Psoas muscle (tissue), 8 donors: ENCODE data around the gene IFT88. TPM values are rescaled to one million over a fixed set of nuclear protein-coding genes. Genes with fewer than 3 reads are reported as not detected.

Experiments used
- ATAC-seq, 4 donors: fragments of 200-7000 bp; cut with Tn5 transposase; one replicate each; pipeline ENCODE4 v1.9.1; 2020; ENCODE audit warnings: moderate library complexity in 3 of 4, mild to moderate bottlenecking in 2 of 4
- DNase-seq, 2 donors: peaks; one replicate each; pipeline ENCODE4 v3.0.0-alpha.2; 2020
- H3K27ac ChIP-seq: fragments of 200-600 bp; one replicate; pipeline ENCODE4 v1.8.0; 2022
- H3K27me3 ChIP-seq, 3 donors: fragments of 200-600 bp in 1 of 3; one replicate each; pipeline versions ENCODE4 v1.6.1 to v1.8.0; 2013 to 2022; ENCODE audit warnings: low read length in 2 of 3, mild to moderate bottlenecking in 2 of 3, moderate library complexity in 1 of 3; ENCODE audit not compliant: insufficient read depth in 3 of 3
- H3K36me3 ChIP-seq, 2 donors: fragments of 200-600 bp in 1 of 2; one replicate each; pipeline versions ENCODE4 v1.6.1 to v1.8.0; 2013 to 2022; ENCODE audit warnings: low read depth in 1 of 2, mild to moderate bottlenecking in 1 of 2, moderate library complexity in 1 of 2; ENCODE audit not compliant: insufficient read depth in 1 of 2
- H3K4me1 ChIP-seq: fragments of 200-600 bp; one replicate; pipeline ENCODE4 v1.8.0; 2022
- H3K4me3 ChIP-seq: fragments of 200-600 bp; one replicate; pipeline ENCODE4 v1.8.0; 2022; ENCODE audit warnings: mild to moderate bottlenecking
- H3K9me3 ChIP-seq: fragments of 200-600 bp; one replicate; pipeline ENCODE4 v1.8.0; 2022
- CTCF ChIP-seq: fragments of 200-600 bp; IDR thresholded peaks from one replicate; pipeline ENCODE4 v1.8.0; 2022; ENCODE audit warnings: antibody characterized with exemption
- WGBS, 3 donors: extraction: QIAGEN DNeasy Blood & Tissue Kit; methylation state at CpG; one replicate each; pipeline versions ENCODE4 v1.1.6 to v1.1.7; 2013; 5-methylcytosine and 5-hydroxymethylcytosine counted together
- intact Hi-C, 2 donors: fragments of 100-400 bp; cut with DNase I; formaldehyde crosslinking; loops; one replicate each; pipeline versions ENCODE4 v1.11.0 to v1.14.2; 2022
- long read RNA-seq, 2 donors: library from polyadenylated mRNA; unstranded; transcript quantifications; one replicate each; pipeline ENCODE4 v2.0.0, GENCODE V29; 2021
- polyA plus RNA-seq, 3 donors: library from polyadenylated mRNA; stranded (reverse); fragments of 200-250 nt; gene quantifications; one replicate each; pipeline ENCODE4 v1.2.3, GENCODE V29; 2013
- total RNA-seq, 4 donors: library from RNA; stranded (reverse); fragmentation: NEBNext Ultra II Directional in 2 of 4; extraction: Animal tissue kit (Norgen Biotek cat#: 25700) in 2 of 4; gene quantifications; one replicate each; pipeline versions ENCODE4 v1.2.1 to v1.2.4, GENCODE V29; 2021 to 2023
- donor health status: healthy with polysubstance abuse.
- donor health status: DM: no; HTN: no; CAD: no; lungs with moderate emphysema.
- donor health status: Bipolar disorder and iron deficiency.
- donor health status: healthy.
- donor health status: DM: yes; HTN: yes; CAD: no.
- donor health status: DM: no; HTN: no; CAD: no.
- donor health status: DM: no; HTN: no; CAD: no.
- donor health status: DM: yes; HTN: yes; CAD: no.

Gene IFT88
- 1 to 10 TPM; 3.9 to 9.8 (median 6.0) TPM for total RNA-seq
- 1 to 10 TPM; 4.5 to 6.2 (median 4.6) TPM for polyA plus RNA-seq
- long read RNA-seq, donor 1, transcript IFT88-202 (26 exons, 2,856 nt), result major isoform, 5 of 11 reads
- long read RNA-seq, donor 1, partial matches to known transcripts, result 3 of 11 reads
- long read RNA-seq, donor 1, other reads (novel, unspliced or antisense), result 3 of 11 reads
- long read RNA-seq, donor 2, transcript IFT88-202 (26 exons, 2,856 nt), result major isoform, 9 of 24 reads
- long read RNA-seq, donor 2, partial matches to known transcripts, result 2 of 24 reads
- long read RNA-seq, donor 2, other reads (novel, unspliced or antisense), result 13 of 24 reads

GRCh38 chr13:20566898-20567874, at the start of gene IFT88:
IFT88 (plus strand) TSS chr13:20567157; CDS start chr13:20574386, 7,229 bp downstream.
- Histone ChIP-seq H3K27ac (peak within 1 kb of the TSS; percentile 93), H3K9me3 (peaks cover 4% of the 10 kb centered on the region), H3K27me3 (no peaks in the 10 kb centered on the region), H3K36me3 (no peaks in the 10 kb centered on the region), H3K4me1 (no peaks in the 10 kb centered on the region), H3K4me3 (peak within 1 kb of the TSS; percentile 76)
- intact Hi-C loops, result loop anchor here in 1 of 2 donors (2.0 kb wide), 1 partner anchor 40 kb away; no protein-coding TSS in a partner anchor
- peak; percentile 95 to 97 (median 96) for ATAC-seq
- no peak for TF ChIP-seq CTCF
- peak; percentile 93 to 95 for DNase-seq
- WGBS, 3 donors, result 0 to 1% (median 0%) methylated on average over 54 to 74 of the region's 74 CpGs

GRCh38 chr13:20518660-20519100, 48.3 kb upstream of the IFT88 start:
- intact Hi-C loops, result no loop called here
- H3K9me3 ChIP-seq, result no peaks in the 10 kb centered on the region
- H3K27me3 ChIP-seq, result no peaks in the 10 kb centered on the region
- DNase-seq (no peak), ATAC-seq (peak in 1 of 4 donors; percentile 58)
- 15 to 22% (median 18%) methylated on average over 7 of the region's 7 CpGs for WGBS, 3 donors
- peak overlapping the region; percentile 23 for H3K27ac ChIP-seq
- H3K4me3 ChIP-seq, result no peak overlapping the region
- no peaks in the 10 kb centered on the region for H3K4me1 ChIP-seq
- H3K36me3 ChIP-seq, result no peaks in the 10 kb centered on the region
- TF ChIP-seq CTCF, result no peak

- 83 to 97% (median 95%) methylated on average over 1 of the region's 1 CpG for WGBS, 3 donors
- no peak for TF ChIP-seq CTCF
- Histone ChIP-seq H3K4me1 (no peaks in the 10 kb centered on the region), H3K9me3 (no peaks in the 10 kb centered on the region), H3K36me3 (no peaks in the 10 kb centered on the region), H3K4me3 (no peak overlapping the region), H3K27ac (no peak overlapping the region), H3K27me3 (no peaks in the 10 kb centered on the region)
- ATAC-seq (no peak), DNase-seq (no peak)
- intact Hi-C loops, result loop anchor here in 1 of 2 donors (10.0 kb wide), 1 partner anchor 255 kb away; the partner anchor contains the start of gene EEF1AKMT1
Observed at GRCh38 chr13:20519875-20520274, 47.1 kb upstream of the IFT88 start.

GRCh38 chr13:20521364-20522115, 45.4 kb upstream of the IFT88 start:
- intact Hi-C loops, result loop anchor here in 1 of 2 donors (10.0 kb wide), 1 partner anchor 253 kb away; the partner anchor contains the start of gene EEF1AKMT1
- no peak for TF ChIP-seq CTCF
- Histone ChIP-seq H3K36me3 (no peaks in the 10 kb centered on the region), H3K4me3 (no peak overlapping the region), H3K9me3 (no peaks in the 10 kb centered on the region), H3K27ac (no peak overlapping the region), H3K4me1 (no peaks in the 10 kb centered on the region), H3K27me3 (no peaks in the 10 kb centered on the region)
- 90 to 94% (median 92%) methylated on average over 5 of the region's 5 CpGs for WGBS, 3 donors
- ATAC-seq (no peak), DNase-seq (no peak)
